Measurements from ENCODE around the gene EPC2.
"Not testable (repeated sequence)": the region's sequence is repeated elsewhere in the genome, so short reads cannot be mapped to it uniquely, and the experiment has no call there.

The EPC2 gene

DNA sequence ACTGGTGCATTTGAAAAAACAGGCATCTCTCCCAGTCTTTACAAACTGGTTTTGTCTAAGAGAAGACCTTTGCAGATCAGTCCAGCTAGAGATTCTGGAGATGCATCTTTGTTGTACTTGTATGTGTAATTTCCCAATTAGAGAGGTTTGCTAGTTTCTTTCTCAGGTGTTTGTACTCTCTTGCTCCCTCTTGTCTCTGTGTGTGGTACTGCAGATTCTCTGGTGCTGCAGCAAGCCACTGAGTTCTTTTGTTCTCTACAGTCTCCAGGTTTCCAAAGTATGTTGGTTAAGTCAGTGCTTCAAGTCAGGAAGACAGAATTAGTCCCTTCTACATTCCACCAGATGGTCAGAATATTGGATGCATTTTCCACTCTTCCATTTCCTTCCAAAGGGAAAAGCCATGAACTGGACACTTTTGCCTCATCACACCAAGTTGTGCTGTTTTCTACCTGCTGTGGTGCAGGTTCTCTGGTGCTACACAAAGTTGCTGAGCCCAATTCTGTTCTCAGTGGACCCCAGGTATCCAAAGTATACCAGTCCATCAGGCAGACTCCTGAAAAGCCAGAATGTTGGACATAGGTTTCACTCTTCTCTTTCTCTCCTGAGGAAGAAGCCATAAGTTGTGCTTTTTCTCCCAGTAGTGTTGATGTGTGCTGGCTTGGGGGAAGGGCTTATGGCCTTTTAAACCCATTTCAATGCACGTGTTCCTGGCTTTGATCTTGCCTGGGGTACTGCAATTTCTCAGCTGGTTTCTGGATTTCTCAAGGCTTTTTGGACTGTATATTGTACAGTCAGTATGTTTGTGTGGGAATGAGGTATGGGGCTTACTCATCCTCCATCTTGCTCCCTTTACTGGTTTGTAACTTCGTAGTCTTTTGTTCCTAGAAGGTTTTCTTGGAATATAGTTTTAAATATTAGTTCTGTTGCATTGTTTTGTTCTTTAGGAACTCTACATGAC, 29.8 kb downstream of the EPC2 start:
- peak; percentile 2 to 27 for DNase-seq (ENCODE audit: low read depth in 2 of 2)

DNA sequence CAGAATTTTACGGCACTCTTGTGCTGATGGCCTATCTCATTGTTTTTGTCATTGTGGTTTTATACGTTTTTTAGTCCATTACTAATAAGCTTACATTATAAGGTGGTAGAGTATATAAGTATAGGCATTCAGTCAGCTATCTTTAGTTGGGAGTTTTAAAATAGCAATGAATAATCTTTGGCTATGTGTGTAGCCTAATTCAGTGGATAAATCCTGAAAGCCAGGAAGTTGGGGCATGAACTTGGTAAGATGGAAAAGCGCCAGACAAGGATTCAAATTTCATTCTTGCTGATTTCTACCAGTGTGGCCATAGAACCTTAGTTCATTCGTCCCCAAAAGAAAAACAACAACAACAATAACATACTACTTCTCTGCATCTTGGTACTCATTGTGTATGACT, 31.2 kb downstream of the EPC2 start:
- DNase-seq (ENCODE audit: low read depth in 2 of 2): no peak

- not testable (repeated sequence) for DNase-seq (ENCODE audit: low read depth in 2 of 2)
Observed at GRCh38 chr2:148678302-148679179, 34.0 kb downstream of the EPC2 start.

- DNase-seq (ENCODE audit: low read depth in 2 of 2): no peak
Observed at GRCh38 chr2:148680462-148680861, 35.9 kb downstream of the EPC2 start.

DNA sequence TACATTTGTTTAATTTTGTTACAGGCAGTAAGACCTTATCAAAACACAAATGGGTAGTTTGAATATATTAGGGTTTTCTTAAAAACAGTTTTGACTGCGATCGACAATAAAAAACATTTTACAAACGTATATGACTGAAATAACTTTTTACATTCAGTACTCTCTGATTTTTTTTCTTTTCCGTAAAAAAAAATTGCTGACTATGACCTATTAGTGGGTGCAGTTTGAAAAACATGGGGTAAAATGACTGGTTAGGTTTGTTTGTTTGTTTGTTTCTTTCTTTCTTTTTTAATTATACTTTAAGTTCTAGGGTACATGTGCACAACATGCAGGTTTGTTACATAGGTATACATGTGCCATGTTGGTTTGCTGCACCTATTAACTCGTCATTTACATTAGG, 36.9 kb downstream of the EPC2 start:
- DNase-seq (ENCODE audit: low read depth in 2 of 2): no peak

- DNase-seq (ENCODE audit: low read depth in 2 of 2): not testable (repeated sequence)
Observed at GRCh38 chr2:148681862-148682261, 37.3 kb downstream of the EPC2 start.

GRCh38 chr2:148684507-148684906, 40.0 kb downstream of the EPC2 start:
- DNase-seq (ENCODE audit: low read depth in 2 of 2): no peak

DNA sequence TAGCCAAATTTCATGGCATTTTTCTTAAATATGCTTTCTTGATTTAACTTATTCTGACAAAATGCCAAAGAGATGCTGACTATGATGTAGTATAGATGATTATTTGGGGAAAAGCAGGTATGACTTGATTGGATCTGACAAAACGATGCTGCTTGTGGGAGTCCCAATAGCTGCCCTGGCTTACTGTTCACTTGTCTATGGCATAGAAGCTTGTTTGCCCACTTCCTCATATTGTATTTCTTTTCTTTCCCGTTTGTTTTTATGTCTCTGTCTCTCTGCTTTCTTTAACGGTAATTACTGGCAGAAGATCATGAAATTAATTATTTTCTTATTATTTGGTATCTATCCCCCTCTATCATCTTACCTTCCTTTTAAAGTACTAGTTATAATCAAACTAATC, 43.0 kb downstream of the EPC2 start:
- DNase-seq (ENCODE audit: low read depth in 2 of 2): no peak

DNA sequence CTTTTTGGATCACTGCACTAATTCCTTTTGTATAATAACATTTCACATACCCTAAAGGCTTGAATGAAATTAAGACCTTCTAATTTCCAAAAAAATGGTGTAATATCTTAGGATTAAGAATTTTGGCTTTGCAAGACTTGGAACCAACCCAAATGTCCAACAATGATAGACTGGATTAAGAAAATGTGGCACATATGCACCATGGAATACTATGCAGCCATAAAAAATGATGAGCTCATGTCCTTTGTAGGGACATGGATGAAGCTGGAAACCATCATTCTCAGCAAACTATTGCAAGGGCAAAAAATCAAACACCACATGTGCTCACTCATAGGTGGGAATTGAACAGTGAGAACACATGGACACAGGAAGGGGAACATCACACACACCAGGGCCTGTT, 43.5 kb downstream of the EPC2 start:
- not testable (repeated sequence) for DNase-seq (ENCODE audit: low read depth in 2 of 2)

- DNase-seq (ENCODE audit: low read depth in 2 of 2): no peak
Observed at GRCh38 chr2:148696985-148697384, 52.4 kb downstream of the EPC2 start.

- DNase-seq (ENCODE audit: low read depth in 2 of 2): no peak
Observed at GRCh38 chr2:148699830-148700229, 55.3 kb downstream of the EPC2 start.

DNA sequence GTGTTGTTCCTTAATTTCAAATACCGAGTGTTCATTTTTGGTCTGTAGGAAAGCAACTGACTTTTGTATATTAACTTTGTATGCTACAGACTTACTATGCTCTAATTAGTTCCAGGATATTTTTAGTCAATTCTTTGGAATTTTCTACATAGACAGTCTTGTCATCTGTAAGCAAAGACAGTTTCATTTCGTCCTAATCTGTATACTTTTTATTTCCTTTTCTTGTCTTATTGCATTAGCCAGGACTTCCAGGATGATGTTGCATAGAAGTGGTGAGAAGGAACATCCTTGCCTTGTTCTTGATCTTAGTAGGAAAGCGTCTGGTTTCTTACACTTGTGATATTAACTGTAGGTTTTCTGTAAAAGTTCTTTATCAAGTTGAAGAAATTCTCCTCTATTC, 56.5 kb downstream of the EPC2 start:
- no peak for DNase-seq (ENCODE audit: low read depth in 2 of 2)

DNA sequence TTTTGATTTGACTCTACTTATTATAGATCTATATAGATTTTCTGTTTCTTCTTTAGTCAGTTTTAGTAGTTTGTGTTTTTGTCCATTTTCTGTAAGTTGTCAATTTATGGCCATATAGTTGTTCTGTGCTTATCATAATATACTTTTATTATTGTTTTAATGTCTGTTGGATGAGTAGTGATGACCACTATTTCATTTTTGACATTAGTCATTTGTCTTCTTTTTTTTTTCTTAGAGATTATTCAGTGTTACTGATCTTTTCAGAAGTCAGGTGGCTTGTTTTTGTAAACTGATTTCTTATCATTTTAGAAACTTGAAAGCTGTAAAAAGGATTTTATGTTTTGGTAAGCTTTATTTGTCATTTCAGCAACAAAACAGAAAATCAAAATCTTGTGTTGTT, 57.3 kb downstream of the EPC2 start:
- no peak for DNase-seq (ENCODE audit: low read depth in 2 of 2)

- no peak for DNase-seq (ENCODE audit: low read depth in 2 of 2)
Observed at GRCh38 chr2:148702475-148702874, 57.9 kb downstream of the EPC2 start.

GRCh38 chr2:148704247-148704646, 59.7 kb downstream of the EPC2 start:
- DNase-seq (ENCODE audit: low read depth in 2 of 2): no peak

DNA sequence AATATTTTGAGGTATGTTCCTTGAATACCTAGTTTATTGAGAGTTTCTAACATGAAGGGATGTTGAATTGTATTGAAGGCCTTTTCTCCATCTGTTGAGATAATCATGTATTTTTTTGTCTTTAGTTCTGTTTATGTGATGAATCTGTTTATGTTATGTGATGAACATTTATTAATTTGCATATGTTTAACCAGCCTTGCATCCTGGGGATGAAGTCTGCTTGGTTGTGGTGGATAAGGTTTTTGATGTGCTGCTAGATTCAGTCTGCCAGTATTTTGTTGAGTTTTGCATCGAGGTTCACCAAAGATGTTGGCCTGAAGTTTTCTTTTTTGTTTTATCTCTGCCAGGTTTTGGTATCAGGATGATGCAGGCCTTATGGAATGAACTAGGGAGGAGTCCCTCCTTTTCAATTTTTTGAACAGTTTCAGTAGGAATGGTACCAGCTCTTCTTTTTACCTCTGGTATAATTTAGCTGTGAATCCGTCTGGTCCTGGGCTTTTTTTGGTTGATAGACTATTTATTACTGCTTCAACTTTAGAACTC, 71.9 kb downstream of the EPC2 start:
- no peak for DNase-seq (ENCODE audit: low read depth in 2 of 2)

- DNase-seq (ENCODE audit: low read depth in 2 of 2): no peak
Observed at GRCh38 chr2:148718039-148718438, 73.5 kb downstream of the EPC2 start.

DNA sequence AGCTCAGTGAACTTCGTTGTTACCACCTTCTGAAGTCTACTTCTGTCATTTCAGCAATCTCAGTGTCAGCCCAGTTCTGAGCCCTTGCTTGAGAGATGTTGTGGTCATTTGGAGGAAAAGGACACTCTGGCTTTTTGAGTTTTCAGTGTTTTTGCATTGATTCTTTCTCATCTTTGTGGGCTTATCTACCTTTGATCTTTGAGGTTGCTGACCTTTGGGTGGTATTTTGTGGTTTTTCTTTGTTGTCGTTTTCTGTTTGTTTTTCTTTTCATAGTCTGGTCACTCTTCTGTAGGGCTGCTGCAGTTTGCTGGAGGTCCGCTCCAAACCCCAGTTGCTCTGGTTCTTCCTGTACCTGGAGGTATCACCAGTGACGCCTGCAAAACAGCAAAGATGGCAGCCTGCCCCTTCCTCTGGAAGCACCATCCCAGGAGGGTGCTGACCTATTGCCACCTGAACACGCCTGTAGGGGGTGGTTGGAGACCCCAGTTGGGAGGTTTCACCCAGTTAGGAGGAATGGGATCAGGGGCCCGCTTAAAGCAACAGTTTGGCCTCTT, 74.7 kb downstream of the EPC2 start:
- DNase-seq (ENCODE audit: low read depth in 2 of 2): no peak

- no peak for DNase-seq (ENCODE audit: low read depth in 2 of 2)
Observed at GRCh38 chr2:148719941-148720436, 75.4 kb downstream of the EPC2 start.

GRCh38 chr2:148720501-148721001, 76.0 kb downstream of the EPC2 start:
- DNase-seq (ENCODE audit: low read depth in 2 of 2): no peak

DNA sequence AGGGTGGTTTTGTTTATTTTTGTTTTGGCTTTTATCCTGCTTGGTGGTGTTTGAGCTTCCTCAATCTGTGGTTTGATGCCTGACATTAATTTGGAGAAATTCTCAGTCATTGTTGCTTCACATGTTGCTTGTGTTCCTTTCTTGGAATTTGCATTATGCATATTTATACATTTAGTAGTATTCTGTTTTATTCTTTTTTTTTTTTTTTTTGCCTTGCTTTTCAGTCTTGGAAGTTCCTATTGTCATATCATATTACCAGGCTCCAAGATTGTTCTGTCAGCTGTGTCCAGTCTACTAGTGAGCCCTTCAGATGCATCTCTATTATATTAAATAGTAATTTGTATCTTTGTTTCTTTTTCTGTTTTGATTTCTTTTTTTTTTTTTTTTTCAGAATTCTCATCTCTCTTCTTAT, 77.0 kb downstream of the EPC2 start:
- no peak for DNase-seq (ENCODE audit: low read depth in 2 of 2)
